HT1080 (cell line): ENCODE data around the gene ADIPOQ. TPM values are rescaled to one million over a fixed set of nuclear protein-coding genes. Genes with fewer than 3 reads are reported as not detected.
"Not testable (repeated sequence)": the region's sequence is repeated elsewhere in the genome, so short reads cannot be mapped to it uniquely, and the experiment has no call there.

Experiments used
- DNase-seq: peaks from one replicate; pipeline ENCODE4 v3.0.0-alpha.2; 2015; ENCODE audit warnings: low read depth
- total RNA-seq: library from RNA; depleted of rRNA; stranded (reverse); fragments of >200 nt; shearing (Covaris generic); gene quantifications from 2 replicates; pipeline ENCODE4 v1.2.3, GENCODE V29; 2014

The ADIPOQ gene
- total RNA-seq, 1 experiment from 2014 or later = not detected

DNA sequence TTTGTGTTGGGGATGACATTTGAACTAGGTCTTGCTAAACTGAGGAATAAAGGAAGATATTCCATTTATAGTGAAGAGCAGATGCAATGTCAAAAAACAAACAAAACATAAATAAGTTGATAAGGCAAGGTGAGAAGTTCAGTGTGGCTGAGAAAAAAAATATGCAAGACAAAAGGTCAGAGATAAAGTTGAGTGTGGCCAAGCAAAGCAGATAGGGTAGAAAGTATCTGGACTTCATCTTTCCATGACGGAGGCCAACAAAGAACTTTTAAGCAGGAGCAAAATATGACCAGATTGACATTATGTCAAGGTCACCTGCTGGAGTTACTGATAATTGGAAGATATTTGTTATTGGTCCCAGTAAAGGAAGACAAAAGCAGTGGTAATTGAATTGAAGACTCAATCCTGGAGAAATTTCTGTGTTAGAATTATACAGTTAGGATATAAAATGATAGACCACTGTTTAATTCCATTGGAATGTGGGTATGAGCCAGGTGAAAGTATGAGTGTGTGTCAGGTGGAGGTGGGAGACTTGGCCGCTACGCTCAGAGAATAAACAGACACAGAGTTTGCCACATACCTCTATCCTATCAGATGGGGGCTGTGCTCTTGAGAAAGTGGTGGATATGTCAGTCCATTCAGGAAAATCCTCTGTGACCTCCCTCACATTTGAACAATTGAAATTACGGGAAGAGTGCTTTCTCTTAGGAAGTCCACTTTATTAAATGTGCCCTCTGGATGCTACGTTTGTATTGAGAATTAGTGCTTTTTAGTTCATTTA is 28.1 kb downstream of the ADIPOQ start:
- no peak for DNase-seq

DNA sequence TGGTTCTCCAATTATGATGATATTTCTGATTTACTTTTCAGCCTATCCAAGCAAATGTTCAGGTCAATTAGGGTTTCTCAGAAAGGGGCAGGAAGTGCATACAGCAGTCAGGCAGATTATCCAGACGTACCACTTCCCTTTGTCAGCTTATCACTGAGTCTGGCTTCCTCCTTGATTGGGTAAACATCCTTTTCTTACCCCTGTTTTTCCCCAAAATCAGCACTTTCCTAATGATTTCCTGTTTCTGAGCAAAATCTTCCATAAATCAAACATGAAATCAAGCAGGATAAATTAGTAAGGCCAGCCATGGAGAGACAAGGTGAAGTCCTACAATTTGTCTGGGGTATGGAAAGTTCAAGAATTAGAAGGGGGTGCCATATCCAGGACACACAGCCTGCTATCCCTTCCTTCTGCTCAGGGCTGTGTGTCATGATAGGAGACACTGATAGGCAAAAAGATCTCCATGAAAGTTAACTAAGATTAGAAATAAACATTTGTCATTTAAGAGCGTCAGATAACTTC is 29.0 kb downstream of the ADIPOQ start:
- no peak for DNase-seq

DNA sequence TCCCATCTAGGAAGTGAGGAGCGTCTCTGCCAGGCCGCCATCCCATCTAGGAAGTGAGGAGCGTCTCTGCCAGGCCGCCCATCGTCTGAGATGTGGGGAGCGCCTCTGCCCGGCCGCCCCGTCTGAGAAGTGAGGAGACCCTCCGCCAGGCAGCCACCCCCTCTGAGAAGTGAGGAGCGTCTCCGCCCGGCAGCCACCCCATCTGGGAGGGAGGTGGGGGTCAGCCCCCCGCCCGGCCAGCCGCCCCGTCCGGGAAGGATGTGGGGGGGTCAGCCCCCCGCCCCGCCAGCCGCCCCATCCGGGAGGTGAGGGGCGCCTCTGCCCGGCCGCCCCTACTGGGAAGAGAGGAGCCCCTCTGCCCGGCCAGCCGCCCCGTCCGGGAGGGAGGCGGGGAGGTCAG is 31.3 kb downstream of the ADIPOQ start:
- DNase-seq = not testable (repeated sequence)

DNA sequence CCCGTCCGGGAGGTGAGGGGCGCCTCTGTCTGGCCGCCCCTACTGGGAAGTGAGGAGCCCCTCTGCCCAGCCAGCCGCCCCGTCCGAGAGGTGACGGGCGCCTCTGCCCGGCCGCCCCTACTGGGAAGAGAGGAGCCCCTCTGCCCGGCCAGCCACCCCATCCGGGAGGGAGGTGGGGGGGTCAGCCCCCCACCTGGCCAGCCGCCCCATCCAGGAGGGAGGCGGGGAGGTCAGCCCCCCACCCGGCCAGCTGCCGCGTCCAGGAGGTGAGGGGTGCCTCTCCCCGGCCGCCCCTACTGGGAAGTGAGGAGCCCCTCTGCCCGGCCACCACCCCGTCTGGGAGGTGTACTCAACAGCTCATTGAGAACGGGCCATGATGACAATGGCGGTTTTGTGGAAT is 31.7 kb downstream of the ADIPOQ start:
- DNase-seq = not testable (repeated sequence)

DNA sequence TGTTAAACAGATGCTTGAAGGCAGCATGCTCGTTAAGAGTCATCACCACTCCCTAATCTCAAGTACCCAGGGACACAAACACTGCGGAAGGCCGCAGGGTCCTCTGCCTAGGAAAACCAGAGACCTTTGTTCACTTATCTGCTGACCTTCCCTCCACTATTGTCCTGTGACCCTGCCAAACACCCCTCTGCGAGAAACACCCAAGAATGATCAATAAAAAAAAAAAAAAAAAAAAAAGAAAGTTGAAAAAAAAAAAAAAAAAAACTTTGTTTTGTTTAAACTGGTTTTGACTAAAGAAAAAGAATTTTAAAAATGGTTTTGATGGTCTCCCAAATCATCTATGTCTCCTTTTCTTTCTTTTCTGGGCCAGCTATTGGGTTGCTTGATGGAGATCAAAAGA is 32.3 kb downstream of the ADIPOQ start:
- not testable (repeated sequence) for DNase-seq

DNA sequence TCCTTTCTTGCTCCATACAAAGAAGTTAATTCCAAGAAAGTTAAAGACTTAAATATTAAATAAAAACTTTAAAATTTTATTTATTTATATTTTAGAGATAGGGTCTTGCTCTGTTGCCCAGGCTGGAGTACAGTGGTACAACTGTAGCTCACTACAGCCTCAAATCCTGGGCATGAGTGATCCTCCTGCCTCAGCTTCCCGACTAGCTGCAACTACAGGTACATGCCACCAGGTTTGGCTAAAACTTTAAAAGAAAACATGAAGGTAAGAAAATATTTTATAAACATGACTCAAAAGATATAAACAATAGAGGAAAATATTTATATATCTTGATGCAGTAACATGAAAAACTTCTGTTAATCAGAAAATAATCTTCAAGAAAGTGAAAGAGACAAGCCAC is 33.2 kb downstream of the ADIPOQ start:
- no peak for DNase-seq

DNA sequence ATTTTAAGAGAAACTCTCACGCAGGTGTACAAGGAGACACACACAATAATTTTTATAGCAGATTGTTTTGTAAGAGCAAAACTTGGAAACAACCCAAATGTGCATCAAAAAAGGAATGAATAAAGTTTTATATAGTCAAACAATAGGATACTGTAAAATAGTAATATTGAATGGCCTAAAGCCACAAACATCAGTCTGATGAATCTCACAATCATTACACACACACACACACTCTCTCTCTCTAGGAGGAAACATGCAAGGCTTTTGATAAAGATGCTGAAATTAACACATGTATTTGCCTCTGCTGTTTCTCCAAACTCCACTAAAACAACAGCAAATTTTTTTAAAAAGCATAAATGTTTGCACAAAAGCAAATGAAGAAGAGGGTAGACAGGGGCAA is 37.3 kb downstream of the ADIPOQ start:
- no peak for DNase-seq

DNA sequence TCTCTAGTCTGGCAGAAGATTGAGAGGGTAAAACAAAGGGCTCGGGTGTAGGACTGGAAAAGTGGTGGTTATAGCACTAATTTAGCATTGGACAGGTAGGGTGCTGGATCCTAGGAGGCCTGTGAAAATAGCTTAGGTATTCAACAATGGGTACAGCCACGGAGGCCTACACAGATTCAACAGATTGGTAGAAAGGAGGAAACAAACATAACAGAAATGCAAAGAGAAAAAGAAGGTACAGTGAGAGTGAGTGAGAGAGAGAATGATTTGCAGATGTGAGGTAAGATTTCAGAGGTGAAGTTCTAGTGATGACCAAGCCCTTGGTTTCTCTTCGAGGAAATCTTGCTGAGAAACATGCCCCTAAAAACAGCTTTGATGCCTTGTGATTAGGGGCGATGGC is 37.9 kb downstream of the ADIPOQ start:
- DNase-seq = no peak

DNA sequence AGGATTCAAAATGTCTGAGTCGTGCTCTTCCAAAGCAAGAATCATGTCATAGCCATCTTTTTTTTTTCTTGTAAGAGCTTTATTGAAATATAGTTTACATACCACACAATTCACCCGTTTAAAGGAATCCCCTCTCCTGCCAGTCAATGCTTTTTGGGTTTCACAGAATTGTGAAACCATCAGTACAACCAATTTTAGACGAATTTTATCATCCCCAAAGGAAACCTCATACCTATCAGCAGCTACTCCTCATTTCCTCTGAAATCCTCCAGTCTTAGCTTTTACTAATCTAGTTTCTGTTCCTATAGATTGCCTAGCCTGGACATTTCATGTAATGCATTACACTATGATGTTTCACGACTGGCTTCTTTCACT is 39.6 kb downstream of the ADIPOQ start:
- DNase-seq = no peak

DNA sequence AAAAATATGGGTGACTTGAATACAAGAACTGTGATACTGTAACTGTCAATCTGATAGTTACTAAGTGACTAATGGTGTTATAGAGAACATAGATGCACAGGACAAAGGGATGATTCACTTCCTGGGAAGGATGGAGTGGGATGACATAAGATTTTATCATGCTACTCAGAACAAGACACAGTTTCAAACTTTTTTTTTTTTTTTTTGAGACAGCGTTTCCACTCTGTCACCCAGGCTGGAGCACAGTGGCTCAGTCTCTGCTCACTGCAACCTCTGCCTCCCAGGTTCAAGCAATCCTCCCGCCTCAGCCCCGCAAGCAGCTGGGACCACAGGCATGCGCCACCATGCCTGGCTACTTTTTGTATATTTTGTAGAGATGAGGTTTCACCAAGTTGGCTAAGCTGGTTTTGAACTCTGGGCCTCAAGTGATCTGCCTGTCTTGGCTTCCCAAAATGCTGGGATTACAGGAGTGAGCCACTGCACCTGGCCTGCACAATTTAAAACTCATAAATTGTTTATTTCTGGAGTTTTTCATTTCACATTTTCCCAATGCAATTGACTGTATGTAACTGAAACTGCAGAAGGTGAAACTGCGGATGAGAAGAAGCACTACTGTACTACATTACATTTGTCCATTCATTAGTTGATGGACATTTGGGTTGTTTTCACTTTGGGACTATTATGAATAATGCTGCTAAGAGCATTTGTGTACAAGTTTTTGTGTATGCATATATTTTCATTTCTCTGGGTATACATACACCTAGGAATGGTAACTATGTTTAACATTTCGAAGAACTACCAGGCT is 40.6 kb downstream of the ADIPOQ start:
- peak; percentile 98 for DNase-seq

DNA sequence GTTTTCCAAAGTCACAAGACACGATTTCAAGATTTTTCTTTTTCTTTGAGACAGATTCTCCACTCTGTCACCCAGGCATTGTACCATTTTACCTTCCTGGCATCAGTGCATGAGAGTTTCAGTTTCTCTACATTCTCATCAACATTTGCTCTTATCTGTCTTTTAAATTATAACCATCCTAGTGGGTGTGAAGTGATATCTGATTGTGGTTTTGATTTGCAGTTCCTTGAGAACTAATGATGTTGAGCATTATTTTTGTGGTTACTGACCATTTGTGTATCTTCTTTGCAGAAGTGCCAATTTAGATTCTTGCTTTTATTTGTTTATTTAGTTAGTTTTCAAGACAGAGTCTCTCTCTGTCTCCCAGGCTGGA is 41.2 kb downstream of the ADIPOQ start:
- no peak for DNase-seq

DNA sequence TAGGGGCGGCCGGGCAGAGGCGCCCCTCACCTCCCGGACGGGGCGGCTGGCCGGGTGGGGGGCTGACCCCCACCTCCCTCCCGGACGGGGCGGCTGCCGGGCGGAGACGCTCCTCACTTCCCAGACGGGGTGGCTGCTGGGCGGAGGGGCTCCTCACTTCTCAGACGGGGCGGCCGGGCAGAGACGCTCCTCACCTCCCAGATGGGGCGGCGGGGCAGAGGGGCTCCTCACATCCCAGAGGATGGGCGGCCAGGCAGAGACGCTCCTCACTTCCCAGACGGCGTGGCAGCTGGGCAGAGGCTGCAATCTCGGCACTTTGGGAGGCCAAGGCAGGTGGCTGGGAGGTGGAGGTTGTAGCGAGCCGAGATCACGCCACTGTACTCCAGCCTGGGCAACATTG is 42.4 kb downstream of the ADIPOQ start:
- not testable (repeated sequence) for DNase-seq

DNA sequence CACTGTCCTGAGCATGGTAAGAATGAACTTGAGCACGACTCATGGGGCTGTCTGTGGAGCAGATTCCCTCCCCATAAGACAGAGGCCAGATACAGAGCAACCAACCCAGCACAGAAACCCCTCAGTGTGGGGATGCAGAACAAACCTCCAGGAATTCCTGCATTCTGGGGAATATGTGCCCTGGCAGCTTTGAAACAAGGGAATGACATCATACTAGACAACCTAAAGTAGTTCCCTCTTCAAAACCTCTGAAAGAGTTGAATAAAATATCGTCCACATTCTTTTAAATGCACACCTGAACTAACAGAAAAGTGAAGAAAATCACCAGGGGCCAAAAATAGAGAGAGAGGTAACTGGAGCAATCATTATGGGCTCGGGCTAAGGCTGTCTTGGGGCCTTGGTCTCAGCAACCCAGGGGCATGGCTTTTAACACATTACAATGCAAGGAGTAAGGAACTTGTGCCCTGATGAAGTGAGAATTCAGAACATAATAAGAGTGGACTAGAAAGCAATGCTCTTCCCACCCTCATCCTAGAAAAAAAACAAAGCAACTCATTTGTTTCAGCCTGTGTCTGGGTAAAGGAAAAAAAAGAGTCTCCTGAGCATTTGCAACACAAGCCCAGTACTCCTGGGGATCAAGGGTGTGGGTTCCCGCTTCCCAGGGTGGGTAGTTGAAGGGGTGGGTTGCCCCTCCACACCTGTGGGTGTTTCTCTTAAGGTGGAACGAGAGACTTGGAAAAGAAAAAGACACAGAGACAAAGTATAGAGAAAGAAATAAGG is 43.9 kb downstream of the ADIPOQ start:
- no peak for DNase-seq

DNA sequence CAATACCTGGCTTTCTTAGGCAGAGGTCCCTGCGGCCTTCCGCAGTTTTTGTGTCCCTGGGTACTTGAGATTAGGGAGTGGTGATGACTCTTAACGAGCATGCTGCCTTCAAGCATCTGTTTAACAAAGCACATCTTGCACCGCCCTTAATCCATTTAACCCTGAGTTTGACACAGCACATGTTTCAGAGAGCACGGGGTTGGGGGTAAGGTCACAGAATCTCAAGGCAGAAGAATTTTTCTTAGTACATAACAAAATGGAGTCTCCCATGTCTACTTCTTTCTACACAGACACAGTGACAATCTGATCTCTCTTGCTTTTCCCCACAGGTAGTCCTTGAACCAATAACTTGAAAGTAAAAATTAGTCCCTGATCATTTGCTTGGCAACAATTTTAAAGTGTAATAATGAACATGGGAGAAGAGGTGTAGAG is 45.0 kb downstream of the ADIPOQ start:
- DNase-seq = not testable (repeated sequence)

DNA sequence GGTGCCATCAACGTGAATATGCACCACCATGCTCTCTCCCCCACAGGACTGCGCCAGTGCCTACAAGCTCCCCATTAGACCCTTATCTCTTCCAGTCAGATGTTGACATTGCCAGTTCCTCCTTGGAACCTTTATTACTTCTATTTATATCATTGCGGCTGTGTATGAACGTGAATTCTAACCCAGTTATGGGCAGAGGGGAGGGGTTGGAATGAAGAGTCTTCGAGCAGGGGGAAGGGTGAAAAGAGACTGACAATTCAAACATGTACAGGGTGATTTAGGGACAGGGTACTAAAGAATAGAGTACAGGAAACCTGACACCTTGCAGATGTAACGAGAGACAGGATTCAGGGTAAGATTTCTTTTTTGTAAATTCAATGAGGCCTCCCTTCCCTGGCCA is 46.1 kb downstream of the ADIPOQ start:
- no peak for DNase-seq

DNA sequence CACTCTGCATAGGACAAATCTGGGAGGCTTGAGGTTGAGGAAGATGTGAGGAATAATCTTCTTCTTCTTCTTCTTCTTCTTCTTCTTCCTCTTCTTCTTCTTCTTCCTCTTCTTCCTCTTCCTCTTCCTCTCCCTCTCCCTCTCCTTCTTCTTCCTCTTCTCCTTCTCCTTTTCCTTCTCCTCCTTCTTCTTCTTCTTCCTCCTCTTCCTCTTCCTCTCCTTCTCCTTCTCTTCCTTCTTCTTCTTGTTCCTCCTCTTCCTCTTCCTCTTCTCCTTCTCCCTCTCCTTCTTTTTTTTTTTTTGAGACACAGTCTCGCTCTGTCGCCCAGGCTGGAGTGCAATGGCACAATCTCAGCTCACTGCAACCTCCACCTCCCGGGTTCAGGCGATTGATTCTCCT is 47.2 kb downstream of the ADIPOQ start:
- not testable (repeated sequence) for DNase-seq

DNA sequence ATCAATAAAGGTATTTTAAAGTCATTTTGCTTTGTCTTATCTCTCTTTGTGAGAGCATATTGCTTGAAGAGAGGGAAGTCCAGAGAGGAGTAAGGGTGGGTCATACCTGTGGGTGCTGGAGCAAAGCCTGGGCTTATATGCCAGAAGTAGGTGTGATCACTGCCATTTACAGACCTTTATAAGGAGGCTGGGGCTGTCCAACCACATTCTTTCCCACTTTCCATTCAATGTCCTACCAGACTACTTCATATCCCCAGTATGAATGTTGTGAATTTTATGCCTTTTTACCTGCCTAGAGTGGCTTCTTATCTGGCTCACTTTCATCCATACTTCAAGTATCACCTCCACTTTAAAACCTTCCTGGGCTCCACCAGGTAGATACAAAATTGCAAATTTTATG is 48.4 kb downstream of the ADIPOQ start:
- no peak for DNase-seq

DNA sequence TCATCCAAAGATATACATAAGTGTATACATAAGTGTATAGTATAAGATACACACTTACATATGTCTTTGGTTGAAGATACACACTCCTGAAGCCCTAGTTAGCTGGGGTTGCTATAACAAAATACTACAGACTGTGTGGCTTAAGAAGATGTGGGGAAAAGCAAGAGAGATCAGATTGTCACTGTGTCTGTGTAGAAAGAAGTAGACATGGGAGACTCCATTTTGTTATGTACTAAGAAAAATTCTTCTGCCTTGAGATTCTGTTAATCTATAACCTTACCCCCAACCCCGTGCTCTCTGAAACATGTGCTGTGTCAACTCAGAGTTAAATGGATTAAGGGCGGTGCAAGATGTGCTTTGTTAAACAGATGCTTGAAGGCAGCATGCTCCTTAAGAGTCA is 50.6 kb downstream of the ADIPOQ start:
- not testable (repeated sequence) for DNase-seq

DNA sequence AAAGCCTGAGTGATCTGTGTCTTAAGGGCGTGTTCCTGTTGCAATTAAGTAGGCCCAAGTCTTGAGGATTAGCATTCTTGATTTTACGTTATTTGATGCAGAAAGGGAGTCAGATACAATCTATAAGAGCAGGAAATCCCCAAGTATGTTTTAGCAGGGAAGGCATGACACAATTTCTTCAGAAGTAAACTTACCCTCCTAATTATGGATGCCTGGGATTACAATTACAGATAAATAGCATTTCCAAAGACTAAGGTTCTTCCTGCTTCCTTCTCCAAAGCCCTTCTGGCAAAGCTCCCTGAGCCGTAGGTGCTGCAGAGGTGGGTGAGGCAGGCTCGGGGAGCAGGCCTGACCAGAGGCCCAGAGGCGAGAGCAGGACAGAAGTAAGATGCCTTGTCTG is 52.9 kb downstream of the ADIPOQ start:
- DNase-seq = no peak

DNA sequence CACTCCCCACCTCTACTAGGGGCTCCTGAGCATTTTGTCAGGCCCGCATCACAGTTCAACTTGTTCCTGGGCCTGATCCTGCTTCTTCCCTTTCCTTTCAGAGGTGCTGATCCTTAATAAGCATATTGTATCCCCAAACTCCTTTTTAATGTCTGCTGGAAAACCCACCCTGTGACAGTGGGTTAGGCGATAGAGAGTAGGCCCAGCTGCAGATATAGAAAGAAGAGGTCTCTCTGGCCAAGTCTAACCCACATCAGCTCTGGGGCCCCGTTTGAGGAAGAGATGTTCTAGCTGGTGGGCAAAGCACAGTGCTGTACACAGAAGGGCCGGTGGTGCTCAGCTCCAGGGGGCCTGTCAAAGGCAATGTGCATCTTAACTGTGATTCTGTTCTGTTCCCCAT is 53.5 kb downstream of the ADIPOQ start:
- DNase-seq = no peak

DNA sequence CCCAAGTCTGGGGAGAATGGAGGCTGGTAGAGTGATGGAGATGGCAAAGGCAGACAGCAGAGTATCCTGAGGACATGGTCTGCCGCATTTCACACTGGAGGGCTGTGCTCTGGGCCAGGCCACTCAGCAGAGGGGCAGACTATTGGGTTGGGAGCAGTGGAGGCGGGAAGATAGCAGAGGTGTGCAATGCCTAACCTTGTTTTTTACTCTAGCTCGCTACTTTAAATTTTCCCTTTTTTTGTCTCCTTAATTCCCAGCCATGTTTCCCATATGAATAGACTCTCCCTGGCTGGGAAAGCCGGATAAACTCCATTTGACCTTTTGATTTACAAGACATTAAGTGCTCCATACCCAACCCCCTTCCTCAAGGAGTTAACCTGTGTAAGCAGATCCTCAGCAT is 54.4 kb downstream of the ADIPOQ start:
- DNase-seq = no peak
